Measurements from ENCODE around the gene LRRFIP1. TPM values are rescaled to one million over a fixed set of nuclear protein-coding genes. Genes with fewer than 3 reads are reported as not detected.
A peak's percentile ranks its signal among the peaks of the same experiment; 100 is the strongest.

LRRFIP1 gene
- total and polyA plus RNA-seq, 8 donors, result 104 to 160 (median 122) TPM

DNA sequence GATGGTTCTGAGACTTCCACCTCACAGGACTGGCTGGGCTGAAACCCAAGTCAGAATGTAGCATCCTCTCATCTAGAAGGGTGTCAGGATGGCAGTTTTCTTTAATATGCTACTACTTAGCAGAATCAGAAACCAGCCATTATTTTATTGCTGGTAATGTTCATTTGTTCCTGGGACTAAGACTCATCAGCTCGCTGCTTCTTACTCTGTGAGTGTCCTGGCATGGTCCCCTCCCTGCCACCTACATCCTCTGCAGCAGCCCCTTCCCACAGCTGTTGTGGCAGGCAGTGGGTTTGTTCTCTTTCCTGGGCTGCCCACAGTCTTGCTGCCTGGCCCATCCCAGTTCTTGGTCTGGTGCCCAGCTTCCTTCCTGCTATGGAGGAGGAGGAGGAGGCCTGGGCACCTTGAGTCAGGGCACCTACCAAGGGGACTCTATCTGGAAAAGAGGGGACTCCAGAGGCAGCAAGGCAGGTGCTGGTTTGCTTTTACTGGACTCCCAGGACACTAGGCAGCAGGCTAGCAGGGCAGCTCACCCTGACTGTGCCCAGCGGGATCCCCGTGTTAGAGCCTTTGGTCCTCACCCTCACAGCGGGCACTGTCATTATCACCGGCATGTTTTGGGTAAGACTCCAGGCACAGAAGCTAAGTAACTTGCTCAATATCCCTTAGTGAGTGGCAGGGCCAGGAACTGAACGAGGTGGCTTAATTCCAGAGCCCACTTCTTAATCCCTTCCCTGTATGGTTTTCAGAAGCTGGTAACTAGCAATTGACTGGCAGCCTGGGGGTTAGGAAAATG, 62.1 kb downstream of the LRRFIP1 start:
- Histone ChIP-seq H3K27me3 (no peaks in the 10 kb centered on the region), H3K4me3 (no peak overlapping the region), H3K4me1 (peaks cover 26 to 70% of the 10 kb centered on the region in 2 donors), H3K9me3 (no peaks in the 10 kb centered on the region), H3K36me3 (no peaks in the 10 kb centered on the region), H3K27ac (peak overlapping the region; percentile 77 to 94)
- intact Hi-C loops (cut with DNase I), result loop anchor here in 1 of 2 donors (10.0 kb wide), 1 partner anchor 55 kb away; no protein-coding TSS in a partner anchor
- DNase-seq (peak in 1 of 4 donors; percentile 79), ATAC-seq (no peak)
- TF ChIP-seq, protein P1, sequence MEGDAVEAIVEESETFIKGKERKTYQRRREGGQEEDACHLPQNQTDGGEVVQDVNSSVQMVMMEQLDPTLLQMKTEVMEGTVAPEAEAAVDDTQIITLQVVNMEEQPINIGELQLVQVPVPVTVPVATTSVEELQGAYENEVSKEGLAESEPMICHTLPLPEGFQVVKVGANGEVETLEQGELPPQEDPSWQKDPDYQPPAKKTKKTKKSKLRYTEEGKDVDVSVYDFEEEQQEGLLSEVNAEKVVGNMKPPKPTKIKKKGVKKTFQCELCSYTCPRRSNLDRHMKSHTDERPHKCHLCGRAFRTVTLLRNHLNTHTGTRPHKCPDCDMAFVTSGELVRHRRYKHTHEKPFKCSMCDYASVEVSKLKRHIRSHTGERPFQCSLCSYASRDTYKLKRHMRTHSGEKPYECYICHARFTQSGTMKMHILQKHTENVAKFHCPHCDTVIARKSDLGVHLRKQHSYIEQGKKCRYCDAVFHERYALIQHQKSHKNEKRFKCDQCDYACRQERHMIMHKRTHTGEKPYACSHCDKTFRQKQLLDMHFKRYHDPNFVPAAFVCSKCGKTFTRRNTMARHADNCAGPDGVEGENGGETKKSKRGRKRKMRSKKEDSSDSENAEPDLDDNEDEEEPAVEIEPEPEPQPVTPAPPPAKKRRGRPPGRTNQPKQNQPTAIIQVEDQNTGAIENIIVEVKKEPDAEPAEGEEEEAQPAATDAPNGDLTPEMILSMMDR (IDR thresholded peaks at IDR 0.05), result no peak

GRCh38 chr2:237691029-237691907, 63.9 kb downstream of the LRRFIP1 start:
- ATAC-seq, result peak; percentile 1
- H3K4me1 ChIP-seq, result peaks cover 40 to 80% of the 10 kb centered on the region in 2 donors
- intact Hi-C loops (cut with DNase I), result loop anchor here in 1 of 2 donors (10.0 kb wide), 1 partner anchor 54 kb away; no protein-coding TSS in a partner anchor

DNA sequence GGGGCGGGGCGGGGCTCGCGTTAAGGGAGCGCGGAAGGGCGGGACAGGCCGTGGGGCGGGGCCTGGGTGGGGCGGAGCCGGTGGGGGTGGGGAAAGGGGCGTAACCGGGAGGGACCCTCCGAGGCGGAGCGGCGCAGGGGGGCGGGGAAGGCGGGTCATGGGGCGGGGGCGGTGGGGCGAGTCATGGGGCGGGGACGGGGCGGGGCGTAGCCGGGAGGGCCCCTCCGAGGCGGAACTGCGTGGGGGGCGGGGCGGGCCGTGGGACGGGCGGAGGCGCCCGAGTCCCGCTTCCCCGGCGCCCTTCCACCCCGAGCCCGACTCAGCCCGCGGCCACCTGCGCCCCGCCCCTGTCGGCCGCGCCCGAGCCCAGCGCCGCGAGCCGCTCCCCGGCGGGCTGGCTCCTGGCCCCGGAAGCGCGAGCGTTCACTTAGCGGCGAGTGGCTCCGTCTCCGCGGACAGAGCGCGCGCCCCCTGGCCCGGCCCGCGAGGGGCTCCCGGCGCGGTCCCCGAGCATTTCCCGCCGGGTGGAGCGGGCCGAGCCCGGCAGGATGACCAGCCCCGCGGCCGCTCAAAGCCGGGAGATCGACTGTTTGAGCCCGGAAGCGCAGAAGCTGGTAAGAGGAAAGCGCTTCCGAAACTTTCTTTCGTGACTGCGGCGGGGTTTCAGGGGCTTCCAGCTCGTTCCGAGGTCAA, 64.7 kb downstream of the LRRFIP1 start:
- peaks cover 48 to 80% of the 10 kb centered on the region in 2 donors for H3K4me1 ChIP-seq
- no peaks in the 10 kb centered on the region for H3K9me3 ChIP-seq
- no peaks in the 10 kb centered on the region for H3K36me3 ChIP-seq
- no peaks in the 10 kb centered on the region for H3K27me3 ChIP-seq
- intact Hi-C loops (cut with DNase I), result loop anchor here in 1 of 2 donors (10.0 kb wide), 1 partner anchor 53 kb away; no protein-coding TSS in a partner anchor
- ATAC-seq (peak; percentile 74), DNase-seq (peak in 3 of 4 donors; percentile 92 to 100 (median 98))
- TF ChIP-seq, protein P1 (IDR thresholded peaks at IDR 0.05), result no peak
- H3K4me3 ChIP-seq, result peak overlapping the region; percentile 78 to 83
- peak overlapping the region; percentile 96 to 100 for H3K27ac ChIP-seq

More at GRCh38 chr2:237691029-237691907, 63.9 kb downstream of the LRRFIP1 start:
- TF ChIP-seq, protein P1 (IDR thresholded peaks at IDR 0.05), result no peak
- Histone ChIP-seq H3K27me3 (no peaks in the 10 kb centered on the region), H3K27ac (peak overlapping the region; percentile 90 to 94), H3K9me3 (no peaks in the 10 kb centered on the region), H3K36me3 (no peaks in the 10 kb centered on the region), H3K4me3 (peak overlapping the region; percentile 75 to 78)
- DNase-seq, result peak in 1 of 4 donors; percentile 90

- H3K27ac ChIP-seq, result peak overlapping the region; percentile 96 to 100
Observed at GRCh38 chr2:237692601-237693290, 65.4 kb downstream of the LRRFIP1 start.

More at GRCh38 chr2:237692601-237693290, 65.4 kb downstream of the LRRFIP1 start:
- DNase-seq (peak in 2 of 4 donors; percentile 56 to 87), ATAC-seq (peak; percentile 1)
- H3K4me1 ChIP-seq, result peaks cover 49 to 80% of the 10 kb centered on the region in 2 donors
- no peaks in the 10 kb centered on the region for H3K27me3 ChIP-seq
- H3K9me3 ChIP-seq, result no peaks in the 10 kb centered on the region
- no peaks in the 10 kb centered on the region for H3K36me3 ChIP-seq
- H3K4me3 ChIP-seq, result peak overlapping the region; percentile 78 to 83
- TF ChIP-seq, protein P1 (IDR thresholded peaks at IDR 0.05), result no peak
- intact Hi-C loops (cut with DNase I), result loop anchor here in 1 of 2 donors (10.0 kb wide), 1 partner anchor 52 kb away; no protein-coding TSS in a partner anchor
